ENCODE results near the gene UBE2S. TPM values are rescaled to one million over a fixed set of nuclear protein-coding genes. Genes with fewer than 3 reads are reported as not detected.

Gene UBE2S
- total and polyA plus RNA-seq, 3 donors from 2014 or later = 150 to 272 (median 188) TPM

DNA sequence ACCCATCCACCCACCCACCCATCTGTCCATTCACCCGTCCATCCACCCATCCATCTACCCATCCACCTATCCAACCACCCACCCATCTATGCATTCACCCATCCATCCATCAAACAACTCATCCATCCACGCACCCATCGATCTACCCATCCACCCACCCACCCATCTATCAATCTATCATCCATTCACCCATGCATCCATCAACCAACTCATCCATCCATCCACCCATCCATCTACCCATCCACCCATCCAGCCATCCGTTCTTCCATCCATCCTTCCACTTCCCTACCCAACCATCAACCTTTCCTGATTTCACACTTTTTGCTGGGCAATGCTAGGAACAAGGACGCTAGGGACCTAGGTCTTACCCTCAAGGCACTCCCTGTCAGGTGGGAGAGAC, 25.6 kb downstream of the UBE2S start:
- intact Hi-C loops (cut with DNase I; ENCODE audit: low total_unique reads) = loop anchor here (5.0 kb wide), 1 partner anchor 40 kb away; no protein-coding TSS in a partner anchor
- Histone ChIP-seq H3K27me3 (no peaks in the 10 kb centered on the region), H3K27ac (no peak overlapping the region), H3K36me3 (ENCODE audit: low read depth, missing control alignments) (no peaks in the 10 kb centered on the region), H3K4me3 (no peak overlapping the region), H3K4me1 (peaks cover 21% of the 10 kb centered on the region), H3K9me3 (no peaks in the 10 kb centered on the region)
- WGBS, 2 donors = 95 to 98% methylated on average over 5 of the region's 5 CpGs
- TF ChIP-seq POLR2A (IDR thresholded peaks at IDR 0.05) (no peak), CTCF (IDR thresholded peaks at IDR 0.05) (no peak)
- DNase-seq = no peak

- Histone ChIP-seq H3K4me3 (no peak overlapping the region), H3K36me3 (ENCODE audit: low read depth, missing control alignments) (no peaks in the 10 kb centered on the region), H3K4me1 (peaks cover 7% of the 10 kb centered on the region), H3K9me3 (no peaks in the 10 kb centered on the region), H3K27ac (no peak overlapping the region), H3K27me3 (no peaks in the 10 kb centered on the region)
- no peak for TF ChIP-seq POLR2A (IDR thresholded peaks at IDR 0.05)
- no peak for TF ChIP-seq CTCF (IDR thresholded peaks at IDR 0.05)
- 72 to 75% methylated on average over 9 to 11 of the region's 11 CpGs for WGBS, 2 donors
- no peak for DNase-seq
- intact Hi-C loops (cut with DNase I; ENCODE audit: low total_unique reads) = no loop called here
These were observed 28.4 kb downstream of the UBE2S start for GRCh38 chr19:55379174-55379573.

DNA sequence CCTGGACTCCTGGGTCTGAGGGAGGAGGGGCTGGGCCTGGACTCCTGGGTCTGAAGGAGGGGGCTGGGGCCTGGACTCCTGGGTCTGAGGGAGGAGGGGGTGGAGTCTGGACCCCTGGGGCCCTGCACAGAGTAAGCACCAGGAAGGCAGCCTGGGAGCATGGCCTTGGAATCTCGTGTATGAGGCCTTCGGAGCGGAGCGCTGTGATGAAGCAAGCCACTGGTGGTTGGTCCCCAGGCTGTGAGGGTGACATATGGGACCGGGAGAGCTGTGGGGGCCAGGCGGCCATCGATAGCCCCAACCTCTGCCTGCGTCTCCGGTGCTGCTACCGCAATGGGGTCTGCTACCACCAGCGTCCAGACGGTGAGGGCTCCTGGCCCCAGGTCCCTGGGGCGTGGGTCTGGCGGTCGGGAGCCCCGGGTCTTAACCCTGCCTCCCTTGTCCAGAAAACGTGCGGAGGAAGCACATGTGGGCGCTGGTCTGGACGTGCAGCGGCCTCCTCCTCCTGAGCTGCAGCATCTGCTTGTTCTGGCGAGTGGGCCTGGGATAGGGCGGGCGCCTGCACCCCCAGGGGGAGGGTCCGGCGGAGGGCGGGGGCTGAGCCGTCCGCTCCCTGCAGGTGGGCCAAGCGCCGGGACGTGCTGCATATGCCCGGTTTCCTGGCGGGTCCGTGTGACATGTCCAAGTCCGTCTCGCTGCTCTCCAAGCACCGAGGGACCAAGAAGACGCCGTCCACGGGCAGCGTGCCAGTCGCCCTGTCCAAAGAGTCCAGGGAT, 30.0 kb downstream of the UBE2S start:
- TF ChIP-seq CTCF (IDR thresholded peaks at IDR 0.05) = no peak
- DNase-seq = no peak
- intact Hi-C loops (cut with DNase I; ENCODE audit: low total_unique reads) = no loop called here

DNA sequence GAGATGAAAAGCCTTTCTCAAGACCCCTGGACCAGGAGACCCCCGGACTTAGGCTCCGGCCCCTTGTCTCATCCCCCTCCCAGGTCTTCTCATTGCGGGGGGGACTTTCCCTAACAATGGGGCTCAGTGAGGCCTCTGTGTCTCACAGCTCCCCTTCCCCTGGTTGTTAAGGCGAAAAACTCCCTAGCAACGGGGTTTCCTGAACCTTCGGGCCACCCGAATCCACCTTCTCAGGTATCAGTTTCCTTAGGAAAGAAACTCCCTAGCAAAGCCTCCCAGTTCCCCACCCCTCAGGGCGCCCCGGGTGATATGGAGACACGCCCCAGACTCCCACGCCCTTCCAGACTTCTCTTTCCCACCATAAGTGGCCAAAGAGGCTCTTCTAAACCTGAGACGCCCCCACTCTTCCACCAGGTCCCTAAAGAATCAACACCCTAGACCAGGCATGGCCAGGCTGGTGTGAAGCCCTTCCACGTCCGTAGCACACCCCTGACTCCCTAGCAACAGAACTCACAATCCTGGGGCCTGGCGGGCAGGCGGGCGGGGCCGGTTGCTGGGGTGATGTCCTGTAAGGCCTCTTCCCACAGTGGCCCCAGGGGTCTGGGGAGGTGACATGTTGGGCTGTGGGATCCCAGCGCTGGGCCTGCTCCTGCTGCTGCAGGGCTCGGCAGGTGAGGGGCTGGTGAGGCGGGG, 31.2 kb downstream of the UBE2S start, which contains the start of gene TMEM190:
TMEM190 (plus strand) TSS at position 586 of the 693 bp plus-strand sequence; CDS start at position 614, 28 bp downstream.
- no peak within 1 kb of the TSS for H3K27ac ChIP-seq
- H3K4me1 ChIP-seq = no peaks in the 10 kb centered on the region
- no peaks in the 10 kb centered on the region for H3K36me3 ChIP-seq (ENCODE audit: low read depth, missing control alignments)
- TF ChIP-seq POLR2A (IDR thresholded peaks at IDR 0.05) = no peak
- TF ChIP-seq CTCF (IDR thresholded peaks at IDR 0.05) = no peak
- H3K4me3 ChIP-seq = no peak within 1 kb of the TSS
- intact Hi-C loops (cut with DNase I; ENCODE audit: low total_unique reads) = no loop called here
- no peaks in the 10 kb centered on the region for H3K9me3 ChIP-seq
- 75 to 77% methylated on average over 14 to 21 of the region's 21 CpGs for WGBS, 2 donors
- no peak for DNase-seq
- no peaks in the 10 kb centered on the region for H3K27me3 ChIP-seq

More for the DNA sequence above, 30.0 kb downstream of the UBE2S start:
- no peaks in the 10 kb centered on the region for H3K27me3 ChIP-seq
- no peaks in the 10 kb centered on the region for H3K9me3 ChIP-seq
- 23 to 35% methylated on average over 20 to 43 of the region's 43 CpGs for WGBS, 2 donors
- no peaks in the 10 kb centered on the region for H3K36me3 ChIP-seq (ENCODE audit: low read depth, missing control alignments)
- H3K4me3 ChIP-seq = no peak overlapping the region
- no peaks in the 10 kb centered on the region for H3K4me1 ChIP-seq
- no peak overlapping the region for H3K27ac ChIP-seq
